Astrocyte of the spinal cord (primary cell): ENCODE measurements around the gene TRPM2.

Experiments
- DNase-seq: peaks from one replicate; pipeline ENCODE4 v3.0.0; 2011; ENCODE audit warnings: low read depth, low spot score
- H3K4me3 ChIP-seq: 2 replicates; pipeline ENCODE4 v1.5.1; 2011; ENCODE audit warnings: low read depth, mild to moderate bottlenecking, low read length, moderate library complexity
- CTCF ChIP-seq: IDR thresholded peaks from 2 replicates; pipeline ENCODE4 v1.5.1; 2012; ENCODE audit warnings: low read depth, mild to moderate bottlenecking, low read length, inconsistent platforms
- in situ Hi-C: cut with HindIII; loops from 2 replicates; pipeline ENCODE4 v1.10.0; 2017; ENCODE audit warnings: low sequenced_read_pairs

TRPM2 gene

GRCh38 chr21:44389335-44389734 lies 35.9 kb downstream of the TRPM2 start:
- in situ Hi-C loops = no loop called here
- no peak overlapping the region for H3K4me3 ChIP-seq
- no peak for DNase-seq
- TF ChIP-seq CTCF = no peak

GRCh38 chr21:44390886-44391285 lies 37.5 kb downstream of the TRPM2 start:
- no peak overlapping the region for H3K4me3 ChIP-seq
- in situ Hi-C loops = no loop called here
- DNase-seq = no peak
- no peak for TF ChIP-seq CTCF

GRCh38 chr21:44391345-44392091 lies 38.1 kb downstream of the TRPM2 start:
- DNase-seq = no peak
- no peak for TF ChIP-seq CTCF
- in situ Hi-C loops = no loop called here
- H3K4me3 ChIP-seq = no peak overlapping the region

- in situ Hi-C loops = no loop called here
- H3K4me3 ChIP-seq = no peak overlapping the region
- no peak for TF ChIP-seq CTCF
- DNase-seq = no peak
These were observed 38.8 kb downstream of the TRPM2 start for GRCh38 chr21:44392185-44392584.

- H3K4me3 ChIP-seq = no peak overlapping the region
- in situ Hi-C loops = no loop called here
- no peak for DNase-seq
- no peak for TF ChIP-seq CTCF
These were observed 39.5 kb downstream of the TRPM2 start for GRCh38 chr21:44392916-44393315.

- in situ Hi-C loops = no loop called here
- TF ChIP-seq CTCF = no peak
- no peak overlapping the region for H3K4me3 ChIP-seq
- no peak for DNase-seq
These were observed 41.3 kb downstream of the TRPM2 start for GRCh38 chr21:44394733-44395132.
